ENCODE data around the gene MYH3. TPM values are rescaled to one million over a fixed set of nuclear protein-coding genes. Genes with fewer than 3 reads are reported as not detected.

The MYH3 gene
- total and polyA plus RNA-seq, 10 of the 15 experiments (the other 5 are each of a cell fraction or from before 2014, with no cell fraction given) = 0.14 to 1.4 (median 0.71) TPM

- Histone ChIP-seq H3K27me3 (replicated peaks in 1 of 2; ENCODE audit: control insufficient read depth in 2 of 2, insufficient read depth in 2 of 2, low read length in 1 of 2) (no peaks in the 10 kb centered on the region), H3K4me1 (ENCODE audit: control insufficient read depth, insufficient read depth, low read length) (no peaks in the 10 kb centered on the region), H3K79me2 (ENCODE audit: control insufficient read depth, insufficient read depth, low read length) (no peaks in the 10 kb centered on the region; the same call in 1 of the 2 replicates), H3K9me3 (replicated peaks; ENCODE audit: control insufficient read depth, insufficient read depth, low read length) (no peaks in the 10 kb centered on the region), H3K4me3 (no peak overlapping the region), H3K9ac (ENCODE audit: control insufficient read depth, insufficient read depth, low read length) (no peak overlapping the region), H3K27ac (ENCODE audit: control insufficient read depth, insufficient read depth) (no peak overlapping the region), H3K36me3 (ENCODE audit: control insufficient read depth in 2 of 2, insufficient read depth in 2 of 2, low read length in 1 of 2) (peaks cover 3 to 23% of the 10 kb centered on the region in 2 experiments), H4K20me1 (ENCODE audit: control insufficient read depth, insufficient read depth) (no peaks in the 10 kb centered on the region), H2AFZ (ENCODE audit: control insufficient read depth, low read depth, low read length) (no peak overlapping the region), H3K4me2 (ENCODE audit: control insufficient read depth, insufficient read depth) (no peak overlapping the region)
- CTCF ChIA-PET = interaction anchor here (1.0 to 3.6 kb wide), 4 partner anchors 17 to 50 kb away, joined by 3 to 18 read pairs (median 8); no protein-coding TSS in a partner anchor
- in situ Hi-C loops (cut with MboI) = no loop called here
- 97% methylated on average over 7 of the region's 7 CpGs for WGBS (ENCODE audit: insufficient coverage, insufficient replicate concordance, low lambda C conversion rate, missing lambda C conversion rate)
- no TSS peak for BruUV-seq (replicated peaks)
- intact Hi-C loops (cut with micrococcal nuclease; ENCODE audit: unreplicated experiment) = no loop called here
- no peak for TF ChIP-seq JUND (IDR thresholded peaks at IDR 0.05; ENCODE audit: low read depth, low read length)
- DNase-seq (ENCODE audit: low read depth, low spot score) (no peak), FAIRE-seq (no peak), ATAC-seq (no peak)
- SMC1A ChIA-PET (ENCODE audit: uncharacterized antibody, unreplicated experiment) = interaction anchor here (2.1 kb wide), 1 partner anchor 37 kb away, joined by 6 read pairs; no protein-coding TSS in a partner anchor
- RAD21 ChIA-PET (ENCODE audit: unreplicated experiment) = no interaction called here
- POLR2A ChIA-PET = no interaction called here
Measured at GRCh38 chr17:10681866-10682446, 24.8 kb upstream of the MYH3 start.

- Histone ChIP-seq H3K4me2 (ENCODE audit: control insufficient read depth, insufficient read depth) (no peak overlapping the region), H4K20me1 (ENCODE audit: control insufficient read depth, insufficient read depth) (no peaks in the 10 kb centered on the region), H3K9me3 (replicated peaks; ENCODE audit: control insufficient read depth, insufficient read depth, low read length) (no peaks in the 10 kb centered on the region), H2AFZ (ENCODE audit: control insufficient read depth, low read depth, low read length) (no peak overlapping the region), H3K27ac (ENCODE audit: control insufficient read depth, insufficient read depth) (no peak overlapping the region), H3K9ac (ENCODE audit: control insufficient read depth, insufficient read depth, low read length) (no peak overlapping the region), H3K4me1 (ENCODE audit: control insufficient read depth, insufficient read depth, low read length) (no peaks in the 10 kb centered on the region), H3K4me3 (no peak overlapping the region), H3K36me3 (ENCODE audit: control insufficient read depth in 2 of 2, insufficient read depth in 2 of 2, low read length in 1 of 2) (peaks cover 0 to 5% of the 10 kb centered on the region in 2 experiments; a peak in 2 of 4 replicates), H3K27me3 (replicated peaks in 1 of 2; ENCODE audit: control insufficient read depth in 2 of 2, insufficient read depth in 2 of 2, low read length in 1 of 2) (no peaks in the 10 kb centered on the region), H3K79me2 (ENCODE audit: control insufficient read depth, insufficient read depth, low read length) (no peaks in the 10 kb centered on the region)
- SMC1A ChIA-PET (ENCODE audit: uncharacterized antibody, unreplicated experiment) = no interaction called here
- POLR2A ChIA-PET = no interaction called here
- intact Hi-C loops (cut with micrococcal nuclease; ENCODE audit: unreplicated experiment) = no loop called here
- no TSS peak for BruUV-seq (replicated peaks)
- 81% methylated on average over 4 of the region's 4 CpGs for WGBS (ENCODE audit: insufficient coverage, insufficient replicate concordance, low lambda C conversion rate, missing lambda C conversion rate)
- TF ChIP-seq ZNF207 (IDR thresholded peaks at IDR 0.05; ENCODE audit: borderline replicate concordance) (no peak), HCFC1 (IDR thresholded peaks at IDR 0.05; ENCODE audit: low read length) (no peak), NR2C2 (IDR thresholded peaks at IDR 0.05; ENCODE audit: borderline replicate concordance, control insufficient read depth, insufficient read length, low read depth) (no peak)
- TF ChIP-seq, protein P1, sequence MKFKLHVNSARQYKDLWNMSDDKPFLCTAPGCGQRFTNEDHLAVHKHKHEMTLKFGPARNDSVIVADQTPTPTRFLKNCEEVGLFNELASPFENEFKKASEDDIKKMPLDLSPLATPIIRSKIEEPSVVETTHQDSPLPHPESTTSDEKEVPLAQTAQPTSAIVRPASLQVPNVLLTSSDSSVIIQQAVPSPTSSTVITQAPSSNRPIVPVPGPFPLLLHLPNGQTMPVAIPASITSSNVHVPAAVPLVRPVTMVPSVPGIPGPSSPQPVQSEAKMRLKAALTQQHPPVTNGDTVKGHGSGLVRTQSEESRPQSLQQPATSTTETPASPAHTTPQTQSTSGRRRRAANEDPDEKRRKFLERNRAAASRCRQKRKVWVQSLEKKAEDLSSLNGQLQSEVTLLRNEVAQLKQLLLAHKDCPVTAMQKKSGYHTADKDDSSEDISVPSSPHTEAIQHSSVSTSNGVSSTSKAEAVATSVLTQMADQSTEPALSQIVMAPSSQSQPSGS (IDR thresholded peaks at IDR 0.05; ENCODE audit: low read length) = no peak
- ATAC-seq (no peak), DNase-seq (ENCODE audit: low read depth, low spot score) (no peak), FAIRE-seq (no peak)
- RAD21 ChIA-PET (ENCODE audit: unreplicated experiment) = no interaction called here
- CTCF ChIA-PET = interaction anchor here (1.3 to 1.4 kb wide), 2 partner anchors 9 to 204 kb away, joined by 3 to 6 read pairs; no protein-coding TSS in a partner anchor
- in situ Hi-C loops (cut with MboI) = no loop called here
Measured at GRCh38 chr17:10674704-10675103, 17.6 kb upstream of the MYH3 start.

Data from GM12878 (cell line).